ENCODE data around the gene PLCE1.

Gene PLCE1

DNA sequence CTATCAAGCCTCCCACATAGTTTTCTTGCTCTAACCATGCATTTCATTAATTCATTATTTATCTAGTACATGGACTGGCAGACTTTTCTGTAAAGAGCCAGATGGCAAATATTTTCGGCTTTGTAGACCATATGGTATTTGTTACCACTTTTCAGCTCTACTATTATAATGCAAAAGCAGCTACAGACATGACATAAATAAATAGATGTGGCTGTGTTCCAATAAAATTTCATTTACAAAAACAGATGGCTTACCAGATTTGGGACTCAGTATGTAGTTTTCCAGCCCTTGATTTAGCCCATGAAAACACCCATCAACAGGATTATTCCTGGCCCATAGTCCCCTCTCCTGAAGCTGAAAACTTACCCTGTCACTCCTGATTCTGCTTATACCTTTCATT is 32.1 kb downstream of the PLCE1 start:
- DNase-seq: no peak

GRCh38 chr10:94027197-94027596 is 33.5 kb downstream of the PLCE1 start:
- no peak for DNase-seq

DNA sequence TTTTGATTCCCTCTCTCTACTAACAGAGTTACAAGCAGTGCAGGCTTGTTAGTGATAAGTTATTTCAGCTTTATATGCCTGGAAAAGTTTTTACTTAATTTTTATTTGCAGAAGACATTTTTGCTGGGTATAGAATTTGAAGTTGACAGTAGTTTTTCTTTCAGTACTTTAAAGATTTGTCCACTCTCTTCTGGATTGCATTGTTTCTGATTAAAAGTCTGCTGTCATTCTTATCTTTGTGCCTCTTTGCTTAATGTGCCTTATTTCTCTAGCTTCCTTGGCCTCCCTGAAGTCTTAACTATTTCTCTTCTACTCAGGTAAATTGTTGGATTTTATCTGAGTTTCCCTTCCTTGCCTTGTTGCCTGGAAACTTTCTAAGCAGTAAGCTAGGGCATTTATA is 36.2 kb downstream of the PLCE1 start:
- DNase-seq: no peak

GRCh38 chr10:94035982-94036765 is 42.4 kb downstream of the PLCE1 start:
- DNase-seq: no peak

DNA sequence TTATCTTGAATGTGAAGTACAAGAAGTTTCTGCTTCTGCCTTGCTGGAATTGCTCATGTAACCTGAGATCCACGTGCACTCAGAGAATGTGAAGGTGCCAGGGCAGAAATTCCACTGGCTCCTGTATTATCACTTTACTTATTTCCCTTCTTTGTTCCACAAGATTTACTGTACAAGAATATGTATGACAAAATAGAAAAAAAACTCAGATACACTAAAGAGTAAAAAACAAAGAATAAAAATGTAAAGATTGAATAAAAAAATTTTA is 43.0 kb downstream of the PLCE1 start:
- DNase-seq: no peak

DNA sequence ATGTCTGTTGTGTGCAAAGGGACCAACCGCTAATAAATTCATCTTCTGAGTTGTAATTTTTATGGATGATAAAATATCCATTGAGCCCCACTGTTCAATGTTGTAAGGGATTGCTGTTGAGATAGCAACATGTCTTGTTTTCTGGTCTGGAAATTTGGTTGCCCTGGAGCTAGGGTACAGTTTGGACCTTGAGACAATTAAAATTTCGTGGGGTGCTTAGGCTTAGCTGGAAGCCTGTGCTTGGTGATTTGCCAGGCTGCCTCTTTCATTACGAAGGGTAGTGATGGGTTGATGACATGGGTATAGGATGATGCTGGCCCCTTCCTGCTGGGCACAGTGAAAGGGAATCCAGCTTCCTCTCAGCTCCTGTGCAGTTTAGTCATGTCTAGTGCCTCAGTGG is 43.6 kb downstream of the PLCE1 start:
- DNase-seq: no peak

- DNase-seq: no peak
Observed at GRCh38 chr10:94038024-94038423, 44.3 kb downstream of the PLCE1 start.

DNA sequence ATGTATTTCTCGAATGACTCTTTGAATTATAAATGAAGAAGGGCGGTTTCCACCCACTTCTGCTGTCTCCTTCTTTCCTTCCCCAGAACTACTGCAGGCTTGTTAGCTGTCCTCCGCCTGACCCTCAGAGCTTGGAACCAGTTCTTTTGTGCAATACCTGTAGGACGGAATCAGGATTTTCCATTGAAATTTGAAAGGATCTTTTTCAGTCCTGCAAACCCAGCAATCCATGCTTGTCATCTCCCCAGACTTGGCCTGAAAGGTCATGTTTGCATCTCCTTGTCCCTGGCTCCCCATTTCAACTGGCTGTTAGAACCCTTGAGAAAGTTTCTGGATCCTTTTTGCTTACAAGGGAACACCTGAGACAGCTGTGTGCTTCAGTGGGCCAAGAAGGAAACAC is 47.5 kb downstream of the PLCE1 start:
- DNase-seq: no peak

- peak; percentile 10 for DNase-seq
Observed at GRCh38 chr10:94042001-94042833, 48.5 kb downstream of the PLCE1 start.

GRCh38 chr10:94042834-94043175 is 49.1 kb downstream of the PLCE1 start:
- no peak for DNase-seq

All from activated CD4-positive, alpha-beta T cell treated with anti-CD3 and anti-CD28 coated beads, Interleukin-2, amount 50 U/mL, for 16 hours (primary cell).